Naive thymus-derived CD4-positive, alpha-beta T cell (primary cell): Measurements from ENCODE around the gene IFT20. TPM values are rescaled to one million over a fixed set of nuclear protein-coding genes. Genes with fewer than 3 reads are reported as not detected.

Experiments
- ATAC-seq: fragments of 150-1000 bp; cut with Tn5 transposase; 2 replicates; pipeline ENCODE4 v1.10.0; 2021; ENCODE audit warnings: mild to moderate bottlenecking, moderate library complexity
- CTCF ChIA-PET: fragments of 350-600 bp; sonication (Branson Sonifier 250); formaldehyde crosslinking; loops from one replicate; lab custom pipeline; 2021; ENCODE audit warnings: antibody characterized with exemption; lab: Charles Lee
- POLR2A ChIA-PET: fragments of 350-600 bp; sonication (Branson Sonifier 250); formaldehyde crosslinking; loops from one replicate; lab custom pipeline; 2021; ENCODE audit warnings: antibody characterized with exemption, inconsistent platforms; lab: Charles Lee
- DNase-seq, 9 donors: peaks; one replicate each; pipeline versions ENCODE4 v3.0.0 to v3.0.0-alpha.2; 2020 to 2022; ENCODE audit warnings: mixed read lengths in 1 of 9
- H3K27ac ChIP-seq: one replicate; pipeline ENCODE4 v1.7.0; 2013; ENCODE audit warnings: mild to moderate bottlenecking, low read depth, low read length, moderate library complexity
- H3K27me3 ChIP-seq, 2 donors: one replicate each; pipeline ENCODE4 v1.7.0; 2013; ENCODE audit warnings: low read length in 2 of 2, mild to moderate bottlenecking in 2 of 2, moderate library complexity in 2 of 2; ENCODE audit not compliant: control insufficient read depth in 2 of 2, insufficient read depth in 2 of 2
- H3K36me3 ChIP-seq, 3 experiments: 1 replicate in 2 of 3; 2 replicates in 1 of 3; pipeline ENCODE4 v1.7.0; 2013; ENCODE audit warnings: low read length in 3 of 3, mild to moderate bottlenecking in 3 of 3, moderate library complexity in 1 of 3; ENCODE audit not compliant: insufficient read depth in 3 of 3, control insufficient read depth in 2 of 3
- H3K4me1 ChIP-seq, 2 donors: one replicate each; pipeline ENCODE4 v1.7.0; 2013; ENCODE audit warnings: low read length in 2 of 2, mild to moderate bottlenecking in 2 of 2, moderate library complexity in 1 of 2; ENCODE audit not compliant: control insufficient read depth in 2 of 2, insufficient read depth in 2 of 2
- H3K4me3 ChIP-seq: 2 replicates; pipeline ENCODE4 v1.7.0; 2013; ENCODE audit warnings: mild to moderate bottlenecking, low read length
- H3K9me3 ChIP-seq, 3 experiments: 1 replicate in 2 of 3; 2 replicates in 1 of 3; pipeline ENCODE4 v1.7.0; 2013; ENCODE audit warnings: low read length in 3 of 3; ENCODE audit not compliant: control insufficient read depth in 2 of 3
- H3K27ac Mint-ChIP-seq, 9 donors: one replicate each; pipeline ENCODE4 v1.8.0; 2020 to 2022; ENCODE audit warnings: mixed read lengths in 9 of 9, mild to moderate bottlenecking in 8 of 9, moderate library complexity in 5 of 9, inconsistent platforms in 2 of 9
- H3K27me3 Mint-ChIP-seq, 5 donors: one replicate each; pipeline ENCODE4 v1.8.0; 2021 to 2022; ENCODE audit warnings: mixed read lengths in 5 of 5, mild to moderate bottlenecking in 1 of 5
- H3K36me3 Mint-ChIP-seq, 5 donors: one replicate each; pipeline ENCODE4 v1.8.0; 2020 to 2022; ENCODE audit warnings: mixed read lengths in 5 of 5, mild to moderate bottlenecking in 3 of 5, inconsistent platforms in 1 of 5
- H3K4me1 Mint-ChIP-seq, 7 donors: one replicate each; pipeline ENCODE4 v1.8.0; 2020 to 2022; ENCODE audit warnings: mixed read lengths in 7 of 7, mild to moderate bottlenecking in 3 of 7, inconsistent platforms in 1 of 7
- H3K4me3 Mint-ChIP-seq, 10 donors: one replicate each; pipeline ENCODE4 v1.8.0; 2020 to 2022; ENCODE audit warnings: mild to moderate bottlenecking in 10 of 10, mixed read lengths in 10 of 10, moderate library complexity in 6 of 10, inconsistent platforms in 2 of 10
- H3K9me3 Mint-ChIP-seq, 11 donors: one replicate each; pipeline ENCODE4 v1.8.0; 2020 to 2022; ENCODE audit warnings: mixed read lengths in 11 of 11, mild to moderate bottlenecking in 4 of 11, inconsistent platforms in 1 of 11, moderate library complexity in 1 of 11
- intact Hi-C, 2 donors: fragments of 100-400 bp; cut with micrococcal nuclease; formaldehyde crosslinking; loops; one replicate each; pipeline ENCODE4 v1.15.1; 2023
- polyA plus RNA-seq, 2 donors: library from polyadenylated mRNA; unstranded; fragments of 300-500 nt; fragmentation: Illumina TruSeq; gene quantifications; one replicate each; pipeline ENCODE4 v1.2.3, GENCODE V29; 2021
- total RNA-seq, 6 experiments: library from RNA in 5 of 6; stranded (reverse) in 5 of 6; gene quantifications; 1 replicate in 5 of 6; 2 replicates in 1 of 6; pipeline ENCODE4 v1.2.3 and lab custom pipeline; 2021 to 2026

Gene IFT20
- total and polyA plus RNA-seq, 7 experiments from 2014 or later = 24.7 to 56.2 (median 44.5) TPM

DNA sequence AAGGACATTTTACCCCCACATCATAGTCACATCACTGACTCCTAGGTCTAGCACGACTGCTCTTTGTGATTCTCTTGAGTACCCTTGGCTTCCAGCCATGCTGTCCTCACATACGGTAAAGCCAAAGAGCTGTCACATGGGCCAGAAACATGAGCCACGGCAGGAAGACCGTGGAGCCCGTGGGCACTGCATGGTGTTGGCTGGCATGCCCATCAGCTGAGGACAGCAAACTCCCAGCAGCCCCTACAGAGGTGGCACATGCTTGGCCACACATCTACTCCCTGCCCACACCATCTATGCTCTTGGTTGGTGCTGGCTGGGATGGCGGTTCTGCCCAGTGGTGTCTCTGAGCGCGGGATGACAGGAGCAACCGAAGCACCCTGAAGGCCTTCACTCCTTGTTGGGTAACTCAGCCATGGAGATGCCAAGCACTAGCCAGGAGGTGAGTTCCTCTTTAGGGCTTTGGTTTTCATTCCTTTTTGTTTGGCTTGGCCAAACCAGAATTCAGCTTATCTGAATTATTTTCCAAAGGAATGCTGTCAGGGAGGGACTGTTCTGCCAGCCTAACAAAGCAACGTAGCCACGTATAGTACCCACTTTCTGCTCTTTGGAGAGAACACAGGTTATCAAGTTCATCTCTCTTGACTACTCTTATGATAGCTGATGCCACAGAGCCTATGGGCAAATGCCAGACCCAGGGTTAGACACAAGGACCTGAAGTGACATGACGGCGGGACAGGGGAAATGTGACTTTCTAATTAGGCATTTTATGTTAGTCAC lies 10.3 kb upstream of the IFT20 start:
- CTCF ChIA-PET = no interaction called here
- Histone ChIP-seq H3K4me3 (no peak overlapping the region), H3K27ac (no peak overlapping the region), H3K27me3 (no peaks in the 10 kb centered on the region), H3K36me3 (peaks cover 8 to 98% (median 19%) of the 10 kb centered on the region in 3 experiments), H3K9me3 (no peaks in the 10 kb centered on the region), H3K4me1 (no peaks in the 10 kb centered on the region)
- no peak for DNase-seq
- POLR2A ChIA-PET = interaction anchor here (0.9 to 1.8 kb wide), 3 partner anchors 10 to 12 kb away, joined by 3 to 8 read pairs (median 3); partner anchors contain the start of genes IFT20, POLDIP2 and TNFAIP1
- no peak for ATAC-seq
- intact Hi-C loops = no loop called here
- Mint-ChIP-seq H3K9me3 (no peaks in the 10 kb centered on the region), H3K4me3 (no peak overlapping the region), H3K27ac (peak overlapping the region in 2 of 9 donors; percentile 54 to 59), H3K4me1 (peaks cover 0 to 4% (median 0%) of the 10 kb centered on the region in 7 donors), H3K27me3 (no peaks in the 10 kb centered on the region), H3K36me3 (peaks cover 3 to 42% (median 7%) of the 10 kb centered on the region in 5 donors)

DNA sequence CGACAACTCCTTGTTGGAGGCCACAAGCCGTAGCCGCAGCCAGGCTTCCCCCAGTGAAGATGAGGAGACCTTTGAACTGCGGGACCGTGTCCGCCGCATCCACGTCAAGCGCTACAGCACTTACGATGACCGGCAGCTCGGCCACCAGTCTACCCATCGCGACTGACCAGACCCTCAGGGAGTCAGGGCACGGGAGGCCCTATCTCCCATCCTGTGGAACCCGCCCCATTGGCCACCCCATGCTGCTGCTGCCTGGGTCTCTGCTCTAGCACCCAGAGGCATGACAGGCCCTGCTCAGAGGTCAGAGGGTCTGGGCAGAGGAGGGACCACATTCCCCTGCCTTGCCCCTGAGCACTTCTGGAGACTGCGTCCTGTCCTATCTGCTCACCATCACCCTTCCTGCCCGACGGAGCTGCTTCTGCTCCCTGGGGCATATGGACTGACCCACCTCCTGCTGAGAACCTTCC lies 9.2 kb upstream of the IFT20 start:
- no peaks in the 10 kb centered on the region for H3K4me1 ChIP-seq

GRCh38 chr17:28344011-28344410 lies 8.7 kb upstream of the IFT20 start:
- Histone ChIP-seq H3K4me3 (no peak overlapping the region), H3K27ac (no peak overlapping the region), H3K36me3 (peaks cover 3 to 97% (median 14%) of the 10 kb centered on the region in 3 experiments), H3K9me3 (no peaks in the 10 kb centered on the region), H3K4me1 (no peaks in the 10 kb centered on the region), H3K27me3 (no peaks in the 10 kb centered on the region)
- ChIA-PET POLR2A (interaction anchor here (0.6 to 1.0 kb wide), 2 partner anchors 13 to 132 kb away, joined by 3 read pairs; partner anchors contain the start of gene POLDIP2), CTCF (no interaction called here)
- Mint-ChIP-seq H3K36me3 (peaks cover 0 to 40% (median 4%) of the 10 kb centered on the region in 5 donors), H3K4me1 (peaks cover 0 to 7% (median 0%) of the 10 kb centered on the region in 7 donors), H3K9me3 (no peaks in the 10 kb centered on the region), H3K27ac (peak overlapping the region in 3 of 9 donors; percentile 31 to 62 (median 43)), H3K27me3 (no peaks in the 10 kb centered on the region), H3K4me3 (no peak overlapping the region)
- DNase-seq (no peak), ATAC-seq (no peak)
- intact Hi-C loops = no loop called here

More for the DNA sequence above, 9.2 kb upstream of the IFT20 start:
- Mint-ChIP-seq H3K4me1 (peaks cover 0 to 4% (median 0%) of the 10 kb centered on the region in 7 donors), H3K27me3 (no peaks in the 10 kb centered on the region), H3K4me3 (no peak overlapping the region), H3K9me3 (no peaks in the 10 kb centered on the region), H3K27ac (peak overlapping the region in 1 of 9 donors; percentile 43), H3K36me3 (peaks cover 0 to 40% (median 4%) of the 10 kb centered on the region in 5 donors)
- intact Hi-C loops = no loop called here
- no peak for DNase-seq
- H3K36me3 ChIP-seq = peaks cover 3 to 98% (median 15%) of the 10 kb centered on the region in 3 experiments
- no peaks in the 10 kb centered on the region for H3K9me3 ChIP-seq
- H3K27ac ChIP-seq = no peak overlapping the region
- ATAC-seq = no peak
- H3K4me3 ChIP-seq = no peak overlapping the region
- CTCF ChIA-PET = no interaction called here
- no peaks in the 10 kb centered on the region for H3K27me3 ChIP-seq
- POLR2A ChIA-PET = interaction anchor here (0.6 to 1.0 kb wide), 2 partner anchors 13 to 131 kb away, joined by 3 read pairs; partner anchors contain the start of gene POLDIP2

DNA sequence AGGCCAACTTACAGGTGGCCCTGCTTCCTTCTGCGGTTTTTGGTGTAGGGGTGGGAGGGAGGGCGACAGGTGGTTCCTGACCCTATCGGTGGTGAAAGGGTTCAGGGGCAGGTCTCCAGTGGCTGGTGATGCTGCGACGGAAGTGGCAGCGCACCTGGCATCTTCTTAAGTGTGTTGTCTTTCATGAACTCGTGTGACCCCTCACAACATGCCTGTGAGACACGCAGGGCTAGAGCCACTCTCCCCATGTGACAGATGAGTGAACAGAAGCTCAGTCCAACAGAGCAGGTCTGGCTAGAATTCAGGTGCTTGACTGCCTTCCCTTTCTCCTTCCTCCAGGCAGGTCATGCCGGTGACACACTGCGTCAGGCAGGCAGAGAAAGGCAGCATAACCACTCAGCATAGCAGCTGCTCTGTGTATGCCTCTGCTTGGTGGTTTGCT lies 8.2 kb upstream of the IFT20 start:
- Histone ChIP-seq H3K27ac (no peak overlapping the region), H3K27me3 (no peaks in the 10 kb centered on the region), H3K4me1 (no peaks in the 10 kb centered on the region), H3K4me3 (no peak overlapping the region), H3K9me3 (no peaks in the 10 kb centered on the region), H3K36me3 (peaks cover 3 to 92% (median 14%) of the 10 kb centered on the region in 3 experiments)
- peak overlapping the region in 6 of 9 donors; percentile 16 to 62 (median 42) for H3K27ac Mint-ChIP-seq
- POLR2A ChIA-PET = no interaction called here
- DNase-seq (no peak), ATAC-seq (peak; percentile 32)
- H3K27me3 Mint-ChIP-seq = no peaks in the 10 kb centered on the region
- H3K9me3 Mint-ChIP-seq = no peaks in the 10 kb centered on the region
- intact Hi-C loops = no loop called here
- H3K36me3 Mint-ChIP-seq = peaks cover 0 to 40% (median 4%) of the 10 kb centered on the region in 5 donors
- no peak overlapping the region for H3K4me3 Mint-ChIP-seq
- H3K4me1 Mint-ChIP-seq = peaks cover 0 to 10% (median 3%) of the 10 kb centered on the region in 7 donors
- CTCF ChIA-PET = no interaction called here

DNA sequence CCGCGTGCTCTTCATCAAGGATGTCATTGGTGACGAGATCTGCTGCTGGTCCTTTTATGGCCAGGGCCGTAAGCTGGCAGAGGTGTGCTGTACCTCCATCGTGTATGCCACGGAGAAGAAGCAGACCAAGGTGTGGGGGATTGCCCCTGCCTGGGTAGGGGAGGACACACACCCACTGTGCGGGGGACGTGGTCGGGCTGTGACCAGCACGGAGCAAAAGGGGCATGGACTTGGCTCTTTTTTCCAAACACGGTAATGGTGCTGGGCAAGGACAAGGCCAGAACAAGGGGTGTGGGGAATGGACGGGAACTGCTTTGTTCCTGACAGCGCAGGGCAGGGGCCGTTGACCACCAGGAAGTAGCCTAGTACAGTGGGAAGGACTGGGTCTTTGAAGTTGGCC lies 7.0 kb upstream of the IFT20 start:
- no peak overlapping the region for H3K4me3 Mint-ChIP-seq
- Histone ChIP-seq H3K27ac (no peak overlapping the region), H3K4me3 (no peak overlapping the region), H3K4me1 (no peaks in the 10 kb centered on the region), H3K36me3 (peaks cover 0 to 80% (median 10%) of the 10 kb centered on the region in 3 experiments), H3K9me3 (no peaks in the 10 kb centered on the region), H3K27me3 (no peaks in the 10 kb centered on the region)
- ATAC-seq (no peak), DNase-seq (no peak)
- CTCF ChIA-PET = no interaction called here
- H3K9me3 Mint-ChIP-seq = no peaks in the 10 kb centered on the region
- H3K27me3 Mint-ChIP-seq = no peaks in the 10 kb centered on the region
- POLR2A ChIA-PET = interaction anchor here (0.6 to 1.2 kb wide), 2 partner anchors 10 to 29 kb away, joined by 3 to 5 read pairs; partner anchors contain the start of gene SARM1
- H3K27ac Mint-ChIP-seq = peak overlapping the region in 1 of 9 donors; percentile 9
- H3K36me3 Mint-ChIP-seq = peaks cover 0 to 35% (median 4%) of the 10 kb centered on the region in 5 donors
- peaks cover 3 to 21% (median 14%) of the 10 kb centered on the region in 7 donors for H3K4me1 Mint-ChIP-seq
- intact Hi-C loops = no loop called here

GRCh38 chr17:28341516-28341915 lies 6.2 kb upstream of the IFT20 start:
- no peak overlapping the region for H3K4me3 Mint-ChIP-seq
- peaks cover 2 to 3% of the 10 kb centered on the region in 2 donors for H3K4me1 ChIP-seq
- DNase-seq (no peak), ATAC-seq (no peak)
- POLR2A ChIA-PET = interaction anchor here (1.2 kb wide), 1 partner anchor 30 kb away, joined by 3 read pairs; the partner anchor contains the start of gene SARM1
- intact Hi-C loops = no loop called here
- H3K9me3 ChIP-seq = no peaks in the 10 kb centered on the region
- peaks cover 0 to 72% (median 10%) of the 10 kb centered on the region in 3 experiments for H3K36me3 ChIP-seq
- peaks cover 0 to 31% (median 4%) of the 10 kb centered on the region in 5 donors for H3K36me3 Mint-ChIP-seq
- no peak overlapping the region for H3K4me3 ChIP-seq
- H3K27ac ChIP-seq = no peak overlapping the region
- no peaks in the 10 kb centered on the region for H3K27me3 Mint-ChIP-seq
- no peak overlapping the region for H3K27ac Mint-ChIP-seq
- no peaks in the 10 kb centered on the region for H3K27me3 ChIP-seq
- CTCF ChIA-PET = no interaction called here
- peaks cover 9 to 29% (median 22%) of the 10 kb centered on the region in 7 donors for H3K4me1 Mint-ChIP-seq
- no peaks in the 10 kb centered on the region for H3K9me3 Mint-ChIP-seq
